Body of pancreas (tissue), 4 donors: ENCODE data around the gene NSMCE1.

Source experiments
- CTCF ChIP-seq, 7 experiments: fragments of 450-650 bp in 4 of 7; fragments of 200-600 bp in 3 of 7; sonication (generic) in 3 of 7; IDR thresholded peaks; one replicate each; pipeline ENCODE4 v1.5.1; 2016 to 2019; ENCODE audit warnings: antibody characterized with exemption in 7 of 7
- POLR2A ChIP-seq, 3 donors: fragments of 450-650 bp; IDR thresholded peaks; one replicate each; pipeline ENCODE4 v1.6.1; 2016; ENCODE audit warnings: antibody characterized with exemption in 3 of 3, mild to moderate bottlenecking in 2 of 3

- TF ChIP-seq CTCF (IDR thresholded peaks at IDR 0.05) (no peak), POLR2A (IDR thresholded peaks at IDR 0.05) (no peak)
These were observed 36.9 kb downstream of the NSMCE1 start for GRCh38 chr16:27231692-27232060.
